Dermis blood vessel endothelial cell (primary cell): ENCODE measurements around the gene CCDC127. TPM values are rescaled to one million over a fixed set of nuclear protein-coding genes. Genes with fewer than 3 reads are reported as not detected.
"Not testable (repeated sequence)": the region's sequence is repeated elsewhere in the genome, so short reads cannot be mapped to it uniquely, and the experiment has no call there.

Experiments used
- DNase-seq: peaks from one replicate; pipeline ENCODE4 v3.0.0; 2010
- total RNA-seq: library from RNA; depleted of rRNA; stranded (reverse); fragments of >200 nt; gene quantifications from 2 replicates; pipeline ENCODE4 v1.2.3, GENCODE V29; 2014

The CCDC127 gene
- total RNA-seq, 1 donor from 2014 or later: 5.6 TPM

DNA sequence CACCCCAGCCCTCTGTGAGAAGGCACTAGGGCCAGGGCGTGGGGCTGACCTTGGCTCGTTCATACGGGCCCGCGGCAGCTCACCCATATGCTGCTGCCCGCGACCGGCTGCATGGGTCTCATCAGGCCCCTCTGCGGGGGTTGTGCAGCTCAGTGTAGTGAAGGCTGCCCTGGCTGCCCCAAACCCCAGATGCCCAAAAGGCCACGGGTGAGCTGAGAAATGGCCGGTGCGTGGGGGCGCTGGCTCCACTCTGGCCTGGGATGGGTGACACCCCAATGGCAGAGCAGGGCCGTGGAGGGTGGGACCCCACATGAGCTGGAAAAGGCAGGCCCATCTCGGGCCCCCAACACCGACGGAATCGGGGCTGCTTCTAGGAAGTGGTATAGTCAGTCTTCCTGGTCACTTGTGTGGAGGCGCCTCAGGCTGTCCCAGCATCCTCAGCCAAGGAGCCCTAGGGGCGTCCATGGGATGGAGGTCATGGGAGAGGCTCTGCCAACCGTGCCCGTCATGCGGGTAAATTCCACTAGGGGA, 46.1 kb downstream of the CCDC127 start:
- no peak for DNase-seq

DNA sequence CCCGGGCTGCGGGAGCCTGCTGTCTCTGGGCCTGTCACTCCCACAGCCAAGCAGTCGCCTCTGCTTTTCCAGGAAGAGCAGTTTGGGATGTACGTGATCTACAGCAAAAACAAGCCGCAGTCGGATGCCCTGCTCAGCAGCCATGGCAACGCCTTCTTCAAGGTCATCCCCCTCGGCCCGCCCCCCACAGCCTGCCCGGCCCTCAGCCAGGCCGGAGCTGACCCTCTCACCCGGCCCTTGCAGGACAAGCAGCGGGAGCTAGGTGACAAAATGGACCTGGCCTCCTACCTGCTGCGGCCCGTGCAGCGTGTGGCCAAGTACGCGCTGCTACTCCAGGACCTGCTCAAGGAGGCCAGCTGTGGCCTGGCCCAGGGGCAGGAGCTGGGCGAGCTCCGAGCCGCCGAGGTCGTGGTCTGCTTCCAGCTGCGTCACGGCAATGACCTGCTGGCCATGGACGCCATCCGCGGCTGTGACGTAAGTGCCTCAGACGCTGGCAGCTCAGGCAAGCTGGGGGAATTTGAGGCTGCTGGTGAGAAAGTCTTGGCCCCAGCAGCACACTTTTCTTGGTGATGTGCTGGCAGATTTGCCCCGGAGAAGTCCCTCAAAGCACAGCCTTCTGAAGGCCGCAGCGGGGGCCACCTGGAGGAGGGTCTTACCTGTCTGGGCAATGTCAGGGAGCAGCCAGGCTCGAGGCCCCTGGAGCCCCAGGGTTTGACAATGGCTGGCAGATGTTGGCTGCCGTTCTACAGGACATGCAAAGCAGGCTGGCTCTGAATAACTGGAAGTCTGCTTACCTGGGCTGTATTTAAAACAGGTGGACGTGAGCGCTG, 46.8 kb downstream of the CCDC127 start:
- DNase-seq: no peak

DNA sequence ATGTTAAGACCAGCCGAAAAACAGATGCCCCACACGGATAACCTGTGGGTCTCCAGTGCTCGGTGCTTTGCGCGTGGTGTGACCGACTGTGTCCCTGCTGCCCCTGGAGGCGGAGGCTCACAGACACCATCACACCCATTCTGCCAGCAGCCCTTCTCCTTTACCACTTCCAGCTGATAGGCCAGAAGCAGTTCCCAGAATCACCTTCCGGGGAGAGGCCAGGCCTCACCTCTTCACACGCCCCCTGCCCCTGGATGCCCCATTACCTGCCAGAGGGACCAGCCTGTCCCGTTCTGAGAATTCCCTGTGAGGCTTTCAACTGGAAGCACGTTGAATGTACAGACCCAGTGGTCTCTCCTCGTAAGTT, 48.2 kb downstream of the CCDC127 start:
- no peak for DNase-seq

DNA sequence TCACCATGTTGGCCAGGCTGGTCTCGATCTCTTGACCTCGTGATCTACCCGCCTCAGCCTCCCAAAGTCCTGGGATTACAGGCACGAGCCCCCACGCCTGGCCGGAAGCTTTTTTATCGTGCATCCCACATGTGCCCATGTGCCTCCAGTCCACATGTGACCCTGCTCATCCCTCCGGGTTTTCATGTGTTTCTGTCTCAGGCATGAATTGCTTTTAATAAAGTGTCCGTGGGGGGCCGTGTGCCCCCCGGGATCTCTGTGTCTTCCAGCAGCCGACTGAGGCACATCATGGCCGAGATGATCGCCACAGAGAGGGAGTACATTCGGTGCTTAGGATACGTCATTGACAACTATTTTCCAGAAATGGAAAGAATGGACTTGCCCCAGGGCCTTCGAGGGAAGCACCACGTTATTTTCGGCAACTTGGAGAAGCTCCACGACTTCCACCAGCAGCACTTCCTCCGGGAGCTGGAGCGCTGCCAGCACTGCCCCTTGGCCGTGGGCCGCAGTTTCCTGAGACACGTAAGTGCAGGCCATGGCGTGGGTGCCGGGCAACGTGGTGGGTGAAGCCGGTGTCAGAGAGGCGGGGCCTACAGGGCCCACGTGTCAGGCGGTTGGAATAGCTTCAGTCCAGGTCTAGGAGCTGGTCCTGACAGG, 48.8 kb downstream of the CCDC127 start:
- DNase-seq: peak; percentile 97

DNA sequence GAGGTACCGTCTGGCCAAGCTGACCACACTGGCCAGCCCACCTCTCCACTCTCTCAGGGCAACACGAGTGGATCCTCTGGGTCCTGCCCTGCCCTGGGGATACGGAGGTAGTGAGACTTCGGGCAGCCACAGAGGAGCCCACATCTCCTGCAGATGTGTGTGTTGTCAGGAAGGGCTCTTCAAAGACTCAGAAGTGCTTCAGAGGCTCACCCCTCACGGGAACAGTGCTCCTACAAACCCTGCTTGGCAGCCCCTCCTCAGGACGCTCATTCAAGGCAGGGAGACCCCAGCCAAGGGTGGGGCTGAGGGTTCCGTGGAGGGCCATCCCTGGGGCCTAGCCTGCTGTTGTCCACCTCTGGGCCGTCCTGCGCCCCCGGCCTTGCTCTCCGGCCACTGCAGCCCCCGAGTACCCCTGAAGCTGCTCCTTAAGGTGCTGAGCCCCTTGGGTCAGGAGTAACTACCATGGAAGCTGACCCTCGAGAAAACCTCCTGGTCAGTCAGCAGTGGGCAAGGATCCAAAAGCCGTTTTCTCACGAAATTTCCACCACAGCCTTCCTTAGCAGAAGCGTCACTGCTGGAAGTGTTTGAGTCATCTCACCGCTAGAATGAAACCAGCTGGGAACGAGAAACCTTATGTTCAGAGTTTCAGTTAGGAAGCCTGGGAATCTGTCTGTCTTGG, 49.8 kb downstream of the CCDC127 start:
- DNase-seq: peak; percentile 96

DNA sequence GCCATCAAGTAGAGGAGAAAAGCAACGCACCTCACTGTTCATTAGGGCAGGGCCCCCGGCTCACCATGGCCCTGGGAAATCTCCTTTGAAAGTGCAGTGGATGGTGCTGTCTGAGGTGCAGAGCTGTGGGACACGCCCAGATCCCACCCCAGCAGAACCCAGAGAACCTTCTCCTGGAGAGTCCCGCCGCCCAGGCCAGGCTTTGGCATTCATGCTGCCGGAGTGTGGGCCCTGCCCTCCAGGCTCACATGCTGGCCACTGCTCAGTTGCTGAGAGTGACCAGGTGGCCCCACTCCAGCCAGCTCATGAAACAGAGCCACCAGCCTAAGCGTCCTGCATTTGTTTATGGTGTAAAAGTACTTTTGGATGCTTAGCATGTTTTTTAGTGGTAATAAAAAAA, 50.4 kb downstream of the CCDC127 start:
- DNase-seq: no peak

DNA sequence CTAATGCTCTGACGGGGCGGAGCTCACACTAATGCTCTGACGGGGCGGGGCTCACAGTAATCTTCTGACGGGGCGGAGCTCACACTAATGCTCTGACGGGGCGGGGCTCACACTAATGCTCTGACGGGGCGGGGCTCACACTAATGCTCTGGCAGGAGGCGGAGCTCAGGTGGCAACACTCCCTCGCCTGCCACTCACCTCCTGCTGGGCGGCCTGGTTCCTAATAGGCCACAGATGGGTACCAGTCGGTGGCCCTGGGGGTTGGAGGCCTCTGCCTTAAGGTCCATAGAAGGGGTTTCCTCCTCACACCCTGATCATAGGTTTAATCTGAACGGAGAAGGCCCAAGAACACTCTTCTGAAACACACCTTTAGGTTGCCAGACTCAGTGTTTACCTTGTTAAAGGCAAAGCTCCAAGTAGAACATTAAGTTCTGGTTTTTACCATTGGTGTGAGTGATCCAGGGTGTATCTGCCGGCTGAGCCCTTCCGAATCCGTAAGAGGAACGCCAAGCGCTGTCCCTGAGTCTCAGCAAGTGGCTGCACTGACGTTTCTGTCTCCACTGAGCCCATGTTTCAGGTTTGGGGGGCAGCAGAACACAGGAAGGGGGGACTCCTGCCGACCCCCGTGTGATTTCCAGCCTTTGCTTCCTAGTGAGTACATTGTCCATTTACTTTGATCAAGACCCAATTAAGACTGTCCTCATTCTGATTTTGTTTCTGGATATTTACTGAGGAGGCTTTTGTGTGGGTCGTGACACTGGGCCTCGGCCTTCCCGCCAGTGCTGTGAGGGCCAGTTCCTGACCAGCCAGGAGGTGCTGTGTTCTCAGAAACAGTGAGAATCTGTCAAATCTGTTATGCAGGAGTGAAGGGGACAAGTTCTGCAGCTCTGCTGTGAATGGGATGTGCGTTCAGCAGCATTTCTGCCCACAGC, 51.2 kb downstream of the CCDC127 start:
- no peak for DNase-seq

DNA sequence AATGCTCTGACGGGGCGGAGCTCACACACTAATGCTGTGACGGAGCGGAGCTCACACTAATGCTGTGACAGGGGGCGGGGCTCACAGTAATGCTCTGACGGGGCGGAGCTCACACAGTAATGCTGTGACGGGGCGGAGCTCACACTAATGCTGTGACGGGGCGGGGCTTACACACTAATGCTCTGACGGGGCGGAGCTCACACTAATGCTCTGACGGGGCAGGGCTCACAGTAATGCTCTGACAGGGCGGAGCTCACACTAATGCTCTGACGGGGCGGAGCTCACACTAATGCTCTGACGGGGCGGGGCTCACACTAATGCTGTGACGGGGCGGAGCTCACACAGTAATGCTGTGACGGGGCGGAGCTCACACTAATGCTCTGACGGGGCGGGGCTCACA, 53.2 kb downstream of the CCDC127 start:
- not testable (repeated sequence) for DNase-seq

DNA sequence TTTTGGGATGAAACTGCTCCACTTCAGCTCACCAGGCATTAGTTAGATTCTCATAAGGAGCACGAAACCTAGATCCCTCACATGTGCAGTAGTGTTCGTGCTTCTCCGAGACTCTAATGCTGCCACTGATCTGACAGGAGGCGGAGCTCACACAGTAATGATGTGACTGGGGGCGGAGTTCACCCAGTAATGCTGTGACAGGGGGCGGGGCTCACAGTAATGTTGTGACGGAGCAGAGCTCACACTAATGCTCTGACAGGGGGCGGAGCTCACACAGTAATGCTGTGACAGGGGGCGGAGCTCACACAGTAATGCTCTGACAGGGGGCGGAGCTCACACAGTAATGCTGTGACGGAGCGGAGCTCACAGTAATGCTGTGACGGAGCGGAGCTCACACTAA, 53.7 kb downstream of the CCDC127 start:
- no peak for DNase-seq

DNA sequence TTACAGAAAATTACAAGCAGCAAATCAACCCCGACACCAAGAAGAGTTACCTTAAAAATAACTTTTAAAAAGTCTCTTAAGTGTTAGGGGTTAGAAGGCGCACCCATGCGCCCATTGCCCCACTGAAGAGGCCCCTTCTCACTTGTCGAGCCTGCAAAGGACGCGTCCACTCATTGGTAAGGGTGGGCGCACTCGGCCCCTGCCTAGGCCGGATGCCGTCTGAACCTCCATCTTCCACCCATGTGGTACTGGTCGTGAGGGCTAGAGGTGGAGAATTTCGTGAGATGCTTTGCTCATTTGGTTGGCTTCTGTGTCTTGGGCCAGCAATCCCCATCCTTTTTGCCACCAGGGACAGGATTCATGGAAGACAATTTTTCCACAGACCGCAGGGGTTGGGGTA, 54.1 kb downstream of the CCDC127 start:
- no peak for DNase-seq

DNA sequence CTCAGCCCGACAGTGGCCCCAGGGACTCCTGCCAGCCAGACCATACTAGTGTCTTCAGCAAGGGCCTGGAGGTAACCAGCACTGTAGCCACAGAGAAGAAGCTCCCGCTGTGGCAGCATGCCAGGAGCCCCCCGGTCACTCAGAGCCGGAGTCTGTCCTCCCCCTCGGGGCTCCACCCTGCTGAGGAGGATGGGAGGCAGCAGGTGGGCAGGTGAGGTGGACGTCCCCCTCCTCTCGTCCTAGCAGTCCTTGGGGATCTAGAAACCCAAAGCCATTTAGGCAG, 54.7 kb downstream of the CCDC127 start:
- DNase-seq: no peak

DNA sequence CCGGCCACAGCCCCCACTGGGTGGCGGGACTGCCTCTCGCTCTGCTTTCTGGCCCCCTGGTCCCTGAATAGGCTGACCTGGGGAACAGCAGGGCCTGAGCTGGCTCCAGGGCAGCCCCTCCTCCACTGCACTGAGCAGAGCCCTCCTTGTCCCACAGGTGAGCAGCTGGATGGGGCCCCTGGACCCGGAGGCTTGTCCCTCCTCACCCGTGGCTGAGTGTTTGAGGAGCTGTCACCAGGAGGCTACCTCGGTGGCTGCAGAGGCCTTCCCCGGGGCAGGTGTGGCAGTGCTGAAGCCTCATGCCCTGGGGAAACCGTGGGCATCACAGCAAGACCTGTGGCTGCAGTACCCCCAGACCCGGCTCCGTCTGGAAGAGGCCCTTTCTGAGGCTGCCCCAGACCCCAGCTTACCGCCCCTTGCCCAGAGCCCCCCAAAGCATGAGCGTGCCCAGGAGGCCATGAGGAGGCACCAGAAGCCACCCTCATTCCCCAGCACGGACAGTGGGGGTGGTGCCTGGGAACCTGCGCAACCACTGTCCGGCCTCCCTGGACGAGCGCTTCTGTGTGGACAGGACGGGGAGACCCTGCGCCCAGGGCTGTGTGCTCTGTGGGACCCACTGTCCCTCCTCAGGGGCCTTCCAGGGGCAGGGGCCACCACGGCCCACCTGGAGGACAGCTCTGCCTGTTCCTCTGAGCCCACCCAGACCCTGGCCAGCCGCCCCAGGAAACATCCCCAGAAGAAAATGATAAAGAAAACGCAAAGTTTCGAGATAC, 55.2 kb downstream of the CCDC127 start:
- no peak for DNase-seq

DNA sequence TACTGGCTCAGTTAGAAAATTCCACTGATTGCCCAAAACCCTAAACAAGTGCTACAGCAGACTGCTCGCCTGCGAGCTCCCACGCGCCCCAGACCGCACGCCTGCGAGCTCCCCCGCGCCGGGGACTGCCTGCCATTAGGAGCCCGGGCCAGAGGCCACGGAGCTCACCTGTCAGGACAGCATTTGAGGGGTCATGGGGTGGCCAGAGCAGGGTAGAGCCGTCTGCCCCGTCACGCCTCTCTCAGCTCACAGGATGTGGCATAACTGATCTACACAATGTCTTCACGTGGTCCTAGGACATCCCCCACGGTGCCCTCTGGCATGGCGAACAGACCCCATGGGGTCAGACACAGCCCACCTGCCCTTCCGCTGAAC, 55.8 kb downstream of the CCDC127 start:
- DNase-seq: no peak

DNA sequence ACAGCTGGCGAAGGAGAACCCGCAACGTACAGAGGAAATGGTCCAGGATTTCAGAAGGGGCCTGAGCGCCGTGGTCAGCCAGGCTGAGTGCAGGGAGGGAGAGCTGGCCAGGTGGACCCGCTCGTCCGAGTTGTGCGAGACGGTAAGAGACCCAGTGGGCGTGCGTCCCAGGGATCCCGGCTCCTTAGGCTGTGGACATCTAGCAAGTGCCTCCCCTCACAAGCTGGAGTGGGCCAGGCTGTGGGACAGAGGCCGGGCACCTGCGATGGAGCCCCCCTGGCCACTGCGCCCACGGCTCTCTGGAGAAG, 56.2 kb downstream of the CCDC127 start:
- DNase-seq: no peak

DNA sequence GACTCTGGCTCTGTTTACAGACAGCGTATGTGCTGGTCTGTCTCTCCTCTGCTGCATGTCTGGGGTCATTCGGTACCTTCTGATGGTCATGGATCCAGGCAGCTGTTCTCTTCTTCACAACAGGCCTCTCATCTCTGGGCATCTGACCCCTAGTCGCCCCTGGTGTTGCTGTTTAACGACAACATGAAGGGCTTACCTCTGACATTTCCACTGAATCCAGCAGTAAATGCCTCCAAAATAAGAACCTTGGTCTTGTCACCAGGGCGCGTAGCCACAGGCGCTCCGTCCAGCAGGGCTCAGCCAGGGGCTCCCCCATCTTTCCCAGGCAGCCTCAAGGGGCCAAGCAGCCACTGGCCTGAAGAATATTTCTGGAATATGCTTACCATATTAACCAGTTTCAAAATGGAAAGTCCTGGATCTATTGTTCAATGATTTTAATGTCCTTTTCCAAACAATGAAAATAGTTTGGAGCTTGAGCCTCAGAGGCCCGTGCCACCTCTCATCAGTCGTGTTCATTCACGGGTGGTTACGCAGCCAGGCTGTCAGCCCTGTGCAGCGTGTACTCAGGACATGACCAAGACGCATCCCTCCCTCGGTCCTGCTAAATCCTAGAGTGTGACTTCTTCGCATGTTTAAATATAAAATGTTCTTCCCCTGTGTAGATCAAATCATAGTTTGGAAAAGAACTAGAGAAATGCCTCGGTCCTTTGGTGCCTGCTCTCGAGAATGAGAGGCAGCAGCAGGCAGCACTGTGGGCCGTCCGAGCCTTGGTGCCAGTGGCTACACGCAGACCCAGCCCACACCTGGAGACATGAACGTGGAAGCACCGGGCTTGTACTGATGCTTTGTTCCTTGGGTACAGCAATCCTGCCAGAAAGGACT, 56.8 kb downstream of the CCDC127 start:
- DNase-seq: no peak

DNA sequence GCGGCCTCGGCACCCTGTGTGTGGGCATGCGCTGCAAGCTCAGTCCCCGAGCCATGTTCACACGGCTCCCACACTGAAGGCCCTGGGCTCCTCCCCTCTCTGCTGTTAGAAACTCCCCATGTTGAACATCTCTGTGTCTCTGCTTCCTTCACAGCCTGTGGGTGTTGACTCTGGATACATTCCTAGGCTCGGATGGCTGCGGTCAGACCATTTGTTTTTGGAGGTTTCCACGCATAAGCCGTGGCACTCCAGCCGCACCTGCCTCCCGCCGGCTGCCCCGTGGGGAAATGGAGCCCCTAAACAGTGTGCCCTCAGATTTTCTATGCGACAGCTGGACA, 57.8 kb downstream of the CCDC127 start:
- DNase-seq: no peak

DNA sequence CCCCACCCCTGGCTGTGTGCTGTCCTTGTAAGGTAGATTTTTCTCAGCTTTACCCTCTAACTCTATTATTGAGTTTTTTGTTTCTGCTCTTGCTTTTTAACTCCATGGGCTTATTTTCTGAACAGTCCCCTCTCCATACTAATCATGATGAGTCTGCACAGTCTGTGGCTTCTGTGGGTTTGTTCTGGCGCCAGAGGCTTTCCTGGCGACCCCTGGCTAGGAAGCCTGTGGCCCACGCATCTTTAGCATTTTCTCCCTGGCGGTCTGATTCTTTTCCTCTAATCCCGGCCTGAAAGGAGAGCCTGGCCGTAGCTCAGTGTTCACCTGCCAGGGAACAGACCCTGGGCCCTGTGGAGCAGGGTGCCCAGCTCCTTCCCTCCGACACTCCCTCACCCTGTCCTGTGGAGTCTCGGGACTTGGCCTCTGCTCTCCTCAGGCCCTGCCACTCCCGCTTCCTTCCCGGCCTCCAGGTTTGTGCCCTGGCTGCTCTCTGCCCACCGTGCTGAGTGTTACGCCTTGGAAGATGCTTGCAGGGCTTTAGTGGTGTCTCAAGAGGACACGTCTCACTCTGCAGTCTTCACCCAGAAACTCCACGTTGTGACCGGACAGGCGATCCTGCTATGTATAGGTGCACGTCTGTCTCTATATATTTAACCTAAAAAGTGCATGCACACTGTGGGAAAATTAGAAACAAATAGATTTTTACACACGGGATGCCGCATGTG, 58.3 kb downstream of the CCDC127 start:
- peak; percentile 14 for DNase-seq

DNA sequence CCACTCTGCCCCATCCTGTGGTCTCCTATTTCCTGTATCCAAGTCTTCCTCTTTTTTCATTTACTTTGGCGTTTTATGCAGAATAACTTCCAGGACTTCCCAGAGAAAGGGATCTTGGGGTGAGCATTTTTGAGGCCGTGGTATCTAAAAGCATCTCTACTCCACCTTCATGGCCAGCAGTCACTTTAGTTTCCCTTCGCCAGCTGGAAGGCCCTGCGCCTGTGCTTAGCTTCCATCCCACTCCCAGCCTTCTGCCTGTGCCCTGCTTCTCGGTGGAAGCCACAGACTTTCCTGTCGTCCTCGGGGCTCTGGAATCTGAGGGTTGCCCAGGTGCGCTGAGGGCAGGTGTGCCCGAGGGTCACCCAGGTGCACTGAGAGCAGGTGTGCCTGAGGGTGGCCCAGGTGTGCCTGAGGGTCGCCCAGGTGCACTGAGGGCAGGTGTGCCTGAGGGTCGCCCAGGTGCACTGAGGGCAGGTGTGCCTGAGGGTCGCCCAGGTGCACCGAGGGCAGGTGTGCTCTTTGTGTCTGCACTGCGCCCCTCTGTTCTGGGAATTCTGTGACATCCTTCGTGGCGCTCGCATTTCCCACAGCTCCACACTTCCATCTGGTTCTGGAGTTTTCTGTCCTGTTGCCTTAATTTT, 59.0 kb downstream of the CCDC127 start:
- DNase-seq: no peak

DNA sequence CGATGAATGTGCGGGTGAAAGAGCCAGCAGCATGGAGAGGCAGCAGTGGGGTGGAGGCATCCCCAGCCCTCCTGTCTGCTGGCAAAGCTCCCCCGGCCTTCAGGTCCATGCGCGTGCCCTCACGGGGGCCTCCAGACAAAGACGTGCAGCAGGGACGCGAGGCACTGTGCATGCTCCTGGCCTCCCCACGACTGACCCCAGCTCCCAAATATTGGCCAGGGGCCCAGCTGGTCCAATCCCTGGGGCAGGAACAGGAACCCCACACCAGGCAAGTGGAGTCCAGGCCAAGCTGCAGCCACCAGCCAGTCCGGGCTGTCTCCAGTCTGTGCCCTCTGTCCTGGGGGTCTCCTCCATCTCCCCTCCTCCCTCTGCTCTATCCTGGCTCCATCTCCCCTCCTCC, 60.2 kb downstream of the CCDC127 start:
- no peak for DNase-seq

DNA sequence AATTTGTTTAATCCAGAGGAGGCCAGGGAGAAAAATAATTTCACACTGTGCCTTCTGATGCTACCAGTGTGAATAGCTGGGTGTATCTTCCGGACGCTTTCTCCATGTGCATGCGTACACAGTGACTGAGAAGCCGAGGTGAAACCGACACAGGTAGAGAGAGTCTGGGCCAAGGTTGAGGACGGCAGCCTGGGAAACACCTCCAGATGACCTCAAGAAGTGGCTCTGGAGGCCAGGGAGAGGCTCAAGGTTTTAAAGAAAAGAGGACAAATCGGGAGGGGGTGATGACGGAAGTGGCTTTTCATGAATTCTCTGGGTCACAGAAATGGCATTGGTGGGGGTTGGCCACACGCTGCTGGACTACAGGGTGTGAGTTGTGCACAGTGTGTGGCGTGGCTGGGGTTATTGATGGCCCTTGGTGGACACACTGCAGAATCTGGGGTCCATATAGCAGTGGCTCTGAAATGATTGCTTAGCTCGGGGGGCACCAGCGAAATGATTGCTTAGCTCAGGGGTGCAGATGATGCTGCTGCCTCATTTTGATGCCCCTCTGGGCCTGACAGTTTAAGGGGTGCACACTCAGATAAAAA, 60.7 kb downstream of the CCDC127 start:
- no peak for DNase-seq
